CD1c-positive myeloid dendritic cell (primary cell): Measurements from ENCODE around the gene FRMPD2.
"Not testable (repeated sequence)": the region's sequence is repeated elsewhere in the genome, so short reads cannot be mapped to it uniquely, and the experiment has no call there.

Experiments used
- DNase-seq: peaks from one replicate; pipeline ENCODE4 v3.0.0-alpha.2; 2016; ENCODE audit errors: extremely low spot score

Gene FRMPD2

GRCh38 chr10:48288661-48289060 is 14.2 kb upstream of the FRMPD2 start:
- no peak for DNase-seq

DNA sequence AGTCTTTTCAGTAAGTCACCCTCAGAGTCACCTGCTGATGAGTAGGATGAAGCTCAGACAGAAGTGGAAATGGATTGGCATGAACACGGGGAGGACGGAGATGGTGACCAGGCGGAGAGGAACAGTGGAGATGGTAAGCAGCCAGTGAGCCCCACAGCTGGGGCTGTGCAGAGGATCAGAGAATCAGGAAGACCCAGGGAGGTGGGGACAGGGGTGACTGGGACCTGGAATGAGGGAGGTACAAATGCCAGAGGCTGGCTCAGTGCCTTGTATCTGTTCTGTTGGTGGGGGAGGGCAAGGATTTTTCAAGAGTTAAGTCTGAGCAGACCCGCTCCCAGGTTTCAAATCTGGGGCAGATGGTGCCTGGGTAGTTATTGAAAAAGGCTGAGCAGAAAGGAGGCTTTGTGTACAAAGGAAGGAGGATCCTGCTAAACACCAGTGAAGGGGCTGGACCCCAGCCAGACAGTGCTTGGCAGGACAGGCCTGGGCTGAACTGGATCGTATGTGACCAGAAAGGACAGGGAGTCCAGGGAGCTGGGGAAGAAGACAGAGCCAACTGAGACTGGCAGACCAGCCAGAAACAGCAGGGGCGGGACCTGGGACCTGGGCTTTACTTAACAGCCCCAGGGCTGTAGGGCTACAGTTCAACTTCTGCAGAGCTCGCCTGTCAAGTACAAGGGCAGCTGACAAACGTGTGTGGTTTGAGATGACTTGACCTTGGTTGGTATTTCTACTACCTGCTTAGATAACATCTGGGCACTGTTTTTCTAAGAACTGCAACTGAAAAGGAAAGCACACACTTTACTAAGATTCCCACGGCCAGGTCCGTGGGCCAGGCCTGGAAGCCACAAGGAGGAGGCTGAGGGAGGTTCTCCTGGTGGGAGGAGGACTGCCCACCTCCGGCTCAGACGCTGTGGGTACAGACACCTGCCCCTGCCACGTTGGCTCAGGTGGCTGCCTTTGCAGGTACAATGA is 13.2 kb upstream of the FRMPD2 start:
- DNase-seq: no peak

- no peak for DNase-seq
Measured at GRCh38 chr10:48286356-48286755, 11.9 kb upstream of the FRMPD2 start.

GRCh38 chr10:48285710-48286109 is 11.2 kb upstream of the FRMPD2 start:
- no peak for DNase-seq

GRCh38 chr10:48284811-48285210 is 10.3 kb upstream of the FRMPD2 start:
- DNase-seq: no peak

GRCh38 chr10:48284002-48284546 is 9.6 kb upstream of the FRMPD2 start:
- DNase-seq: no peak

- DNase-seq: peak; percentile 2
Measured at GRCh38 chr10:48282829-48283228, 8.3 kb upstream of the FRMPD2 start.

GRCh38 chr10:48281697-48282096 is 7.2 kb upstream of the FRMPD2 start:
- DNase-seq: not testable (repeated sequence)

- DNase-seq: no peak
Measured at GRCh38 chr10:48279081-48279751, 4.7 kb upstream of the FRMPD2 start.

- DNase-seq: no peak
Measured at GRCh38 chr10:48277093-48277492, 2.6 kb upstream of the FRMPD2 start.

GRCh38 chr10:48273741-48274140 is 755 bp downstream of the FRMPD2 start:
- DNase-seq: no peak

DNA sequence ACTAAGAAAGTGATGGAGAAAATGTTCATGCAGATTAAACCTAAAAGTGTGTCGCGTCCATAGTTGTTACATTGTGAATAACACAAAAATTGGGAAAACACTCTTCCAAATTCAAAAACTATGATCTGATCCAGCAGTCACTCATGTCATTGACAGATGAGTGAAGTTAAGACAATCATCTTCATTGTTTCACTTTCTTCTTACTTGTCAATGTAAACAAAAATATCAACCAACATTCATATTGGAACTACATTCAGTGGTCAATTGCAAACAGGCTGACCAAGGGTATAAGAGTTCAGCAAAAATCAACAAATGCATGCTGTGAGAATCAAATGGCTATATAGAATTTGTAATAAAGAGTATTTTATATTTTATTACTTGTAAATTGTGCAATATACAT is 1.8 kb downstream of the FRMPD2 start:
- no peak for DNase-seq

DNA sequence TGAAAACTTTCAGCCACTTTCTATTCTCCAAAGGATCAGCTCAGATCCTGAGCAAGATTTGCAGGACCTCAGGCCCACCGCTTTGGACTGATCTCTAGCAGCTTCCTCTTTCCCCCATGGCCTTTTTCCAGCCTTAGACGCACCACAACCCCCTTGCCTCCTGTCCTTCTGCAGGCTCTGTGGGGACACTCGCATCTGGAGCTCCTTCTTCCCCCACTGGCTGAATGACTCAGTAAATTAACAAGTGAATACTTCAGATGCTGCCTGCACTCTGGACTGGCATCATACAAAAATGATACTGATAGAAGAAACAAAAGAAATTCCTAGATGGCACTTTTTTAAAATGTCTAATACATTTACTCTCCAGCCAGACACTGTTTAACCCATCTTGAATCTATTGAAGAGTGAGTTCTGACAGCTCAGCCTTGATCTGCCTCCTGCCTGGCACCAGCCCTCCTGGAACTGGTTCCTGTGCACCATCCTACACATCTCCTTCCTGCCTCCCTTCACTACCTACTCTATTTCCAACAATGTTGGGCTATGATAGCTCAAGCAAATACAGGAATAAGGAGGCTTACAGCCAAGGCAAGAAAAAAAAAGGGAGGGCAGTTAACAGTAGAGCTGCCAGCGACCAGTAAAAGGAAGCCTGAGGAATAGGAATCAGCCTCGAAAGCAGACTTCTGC is 3.3 kb downstream of the FRMPD2 start:
- DNase-seq: no peak

- no peak for DNase-seq
Measured at GRCh38 chr10:48266528-48266927, 8.0 kb downstream of the FRMPD2 start.

DNA sequence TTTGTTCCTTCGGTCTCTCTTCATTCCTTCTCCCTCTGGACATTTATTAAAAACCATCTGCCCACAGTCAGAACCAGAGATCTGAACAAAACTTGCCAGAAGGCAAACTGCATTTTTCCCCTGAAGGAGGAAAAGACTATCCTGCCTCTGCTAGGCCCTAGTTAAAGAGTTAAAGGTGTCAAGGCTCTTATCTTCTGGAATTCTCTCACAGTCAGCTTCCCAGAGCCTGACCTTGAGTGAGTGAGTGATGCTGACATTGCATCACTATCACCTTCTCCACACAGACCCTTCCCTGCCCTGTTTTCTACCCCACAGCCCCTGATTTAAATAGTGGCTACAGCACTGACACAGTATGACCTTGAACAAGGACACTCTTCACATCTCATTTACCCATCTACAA is 16.4 kb downstream of the FRMPD2 start:
- DNase-seq: no peak

DNA sequence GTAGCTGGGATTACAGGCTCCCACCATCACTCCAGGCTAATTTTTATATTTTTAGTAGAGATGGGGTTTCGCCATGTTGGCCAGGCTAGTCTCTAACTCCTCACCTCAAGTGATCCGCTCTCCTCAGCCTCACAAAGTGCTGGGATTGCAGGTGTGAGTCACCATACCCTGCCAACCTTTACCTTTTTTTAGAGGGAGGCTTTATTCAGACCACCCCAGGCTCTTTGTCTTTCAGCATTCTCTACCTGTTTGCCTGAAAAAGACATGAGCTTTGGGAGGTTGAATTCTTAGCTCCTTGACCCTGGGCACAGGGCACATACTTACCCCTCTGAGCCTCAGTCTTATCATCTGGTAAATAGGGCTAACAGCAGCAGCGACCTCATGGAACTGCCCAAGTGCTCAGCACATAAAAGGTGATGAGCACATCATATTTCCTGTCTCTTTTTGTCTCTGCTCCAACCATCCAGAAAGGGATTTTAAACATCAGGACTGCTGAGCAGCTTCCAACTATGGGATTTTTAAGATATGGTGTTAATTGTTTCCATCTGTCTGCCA is 17.0 kb downstream of the FRMPD2 start:
- DNase-seq: no peak

DNA sequence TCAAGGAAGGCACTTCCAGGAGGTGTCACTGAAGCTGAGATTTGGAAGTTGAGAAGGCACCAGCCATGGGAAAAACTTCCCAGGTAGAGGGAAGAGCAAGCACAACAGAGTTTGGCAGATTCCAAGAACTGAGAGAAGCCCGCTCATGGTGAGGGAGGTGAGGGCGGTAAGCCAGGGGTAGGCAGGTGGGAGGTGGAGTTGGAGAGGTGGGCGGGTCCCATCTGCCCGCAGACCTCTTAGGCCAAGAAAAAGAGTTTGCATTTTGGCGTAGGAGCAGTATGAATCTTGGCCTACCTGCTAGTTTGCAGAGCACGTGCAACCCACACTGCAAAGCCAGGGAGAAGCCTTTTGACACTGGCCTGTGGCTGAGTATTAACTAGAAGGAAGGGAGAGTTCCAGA is 18.8 kb downstream of the FRMPD2 start:
- no peak for DNase-seq

DNA sequence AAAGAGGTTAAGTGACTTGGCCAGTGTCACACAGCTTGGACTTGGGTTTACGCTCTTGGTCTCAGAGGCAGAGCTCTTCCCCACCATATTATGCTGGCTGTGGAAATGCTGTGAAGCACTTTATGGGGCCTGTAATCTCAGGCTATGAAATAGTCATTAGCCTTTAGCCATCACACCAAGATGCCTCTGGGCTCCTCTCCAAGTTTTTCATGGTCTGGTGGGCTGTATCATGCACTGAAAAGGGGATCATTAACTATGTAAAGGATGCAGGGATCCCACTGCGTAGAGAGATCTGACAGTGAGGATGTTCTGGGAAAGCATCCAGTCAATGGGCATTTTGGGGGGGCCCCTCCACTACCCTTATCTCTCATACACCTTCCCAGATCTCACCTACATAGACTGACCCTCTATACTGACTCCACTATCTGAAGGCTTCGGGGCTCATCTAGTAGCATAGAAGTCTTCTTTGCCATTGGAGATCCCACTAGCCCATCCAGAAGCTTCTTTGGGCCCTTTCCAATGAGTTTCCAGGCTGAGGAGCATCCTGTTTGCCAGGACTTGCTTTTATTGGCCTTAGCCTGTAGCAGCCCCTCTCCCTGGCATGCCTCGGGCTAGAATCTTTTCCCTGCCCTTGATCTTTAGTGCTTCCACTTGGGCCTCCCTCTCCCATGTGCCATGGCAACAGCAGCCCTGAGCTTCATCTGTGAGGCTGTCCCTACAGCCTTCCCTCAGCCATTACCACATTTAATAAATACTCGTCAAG is 19.6 kb downstream of the FRMPD2 start:
- DNase-seq: no peak

DNA sequence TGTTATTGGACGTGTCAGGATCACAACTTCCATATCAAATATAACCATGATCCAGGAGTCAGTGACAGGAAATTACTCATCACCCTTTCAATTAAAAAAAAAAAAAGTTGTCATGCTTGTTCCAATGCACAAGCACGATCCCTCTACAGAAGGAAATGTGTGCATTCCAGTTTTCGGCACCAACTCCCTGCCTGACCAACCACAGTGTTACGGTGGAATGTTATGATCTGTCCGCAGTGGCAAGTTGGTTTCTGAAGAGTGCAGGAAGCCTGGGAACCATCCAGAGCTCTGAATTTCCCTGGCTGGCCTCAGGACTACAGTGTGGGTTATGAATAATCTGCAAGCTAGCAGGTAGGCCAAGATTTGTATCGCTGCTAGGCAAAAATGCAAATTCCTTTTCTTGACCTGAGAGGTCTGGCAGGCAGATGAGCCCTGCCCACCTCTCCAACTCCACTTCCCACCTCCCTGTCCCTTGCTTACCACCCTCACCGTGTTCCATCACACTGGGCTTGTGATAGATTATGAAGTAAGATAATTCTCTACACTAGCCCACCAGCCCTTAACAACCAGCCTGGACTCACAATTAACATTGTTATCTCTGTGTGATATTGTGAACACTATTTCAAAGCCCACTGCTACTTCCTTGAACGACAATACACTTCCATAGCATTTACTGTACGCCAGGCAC is 20.4 kb downstream of the FRMPD2 start:
- DNase-seq: no peak

- DNase-seq: no peak
Measured at GRCh38 chr10:48252354-48252650, 22.2 kb downstream of the FRMPD2 start.
